Fibroblast of skin of right quadriceps (primary cell): ENCODE data around the gene S1PR3.

ENCODE experiments used
- DNase-seq: peaks from one replicate; pipeline ENCODE4 v3.0.0-alpha.2; 2013

Gene S1PR3

DNA sequence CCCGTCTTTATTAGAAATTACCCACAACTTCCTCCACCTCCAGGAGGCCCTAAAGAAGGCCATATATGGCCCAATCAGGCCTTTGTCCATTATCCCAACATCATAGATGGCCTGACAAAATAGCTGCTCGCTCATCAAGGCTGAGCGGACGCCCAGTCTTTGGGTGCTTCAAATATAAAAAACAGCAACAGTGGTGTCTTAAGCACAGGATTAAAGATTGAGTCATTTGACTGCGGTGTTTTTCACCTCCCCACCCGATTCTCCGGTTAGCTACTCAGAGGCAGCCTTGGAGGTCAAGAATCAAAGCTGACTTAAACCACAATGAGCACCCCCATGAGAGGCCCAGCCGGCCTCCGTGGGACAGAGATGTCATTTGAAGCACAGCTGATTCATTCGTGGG lies 18.8 kb downstream of the S1PR3 start:
- DNase-seq = no peak

DNA sequence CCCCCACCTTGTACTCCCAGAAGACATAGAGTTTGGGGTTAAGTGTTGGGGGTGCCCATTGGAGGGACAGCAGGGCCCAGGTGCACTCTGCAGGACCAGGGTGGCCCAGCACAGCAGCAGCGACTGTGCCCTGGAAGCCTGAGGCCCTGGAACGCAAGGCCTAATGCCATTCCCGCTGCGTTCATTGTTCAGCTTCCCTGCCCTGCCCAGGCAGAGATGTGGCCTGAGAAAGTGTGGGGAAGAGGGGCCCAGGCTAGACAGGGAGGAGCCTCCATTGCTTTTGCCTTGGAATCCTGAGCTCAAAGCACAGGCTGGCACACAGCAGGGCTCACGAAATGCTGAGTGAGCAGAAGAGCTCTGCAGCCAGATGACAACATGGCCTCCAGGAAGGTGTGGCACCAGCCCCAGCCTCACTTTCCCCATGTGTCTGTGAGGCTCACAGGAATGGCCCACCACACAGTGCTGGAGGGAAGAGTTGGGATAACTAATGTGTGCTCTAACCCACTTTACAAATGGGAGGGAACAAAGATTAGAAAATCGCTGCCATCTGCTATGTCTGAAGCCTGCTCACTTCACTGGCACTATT lies 19.4 kb downstream of the S1PR3 start:
- no peak for DNase-seq

DNA sequence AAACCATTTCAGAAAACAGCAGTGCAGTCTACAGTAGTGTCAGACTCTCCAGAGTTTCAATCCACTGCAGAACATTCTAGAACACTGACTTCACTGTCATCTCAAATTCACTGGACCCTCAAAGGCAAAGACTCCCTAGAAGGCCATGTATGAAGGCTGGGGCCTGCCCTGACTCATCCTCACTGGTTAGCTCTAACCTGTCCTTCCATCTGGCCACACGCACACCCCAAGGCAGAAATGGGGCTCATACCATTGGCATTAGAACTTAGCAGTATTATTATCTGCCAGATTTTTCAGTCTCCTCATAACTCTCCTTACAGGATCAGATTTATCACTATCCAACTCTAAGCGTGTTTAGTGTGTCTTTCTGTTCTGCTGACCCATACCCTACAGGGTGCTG lies 20.4 kb downstream of the S1PR3 start:
- DNase-seq = no peak

DNA sequence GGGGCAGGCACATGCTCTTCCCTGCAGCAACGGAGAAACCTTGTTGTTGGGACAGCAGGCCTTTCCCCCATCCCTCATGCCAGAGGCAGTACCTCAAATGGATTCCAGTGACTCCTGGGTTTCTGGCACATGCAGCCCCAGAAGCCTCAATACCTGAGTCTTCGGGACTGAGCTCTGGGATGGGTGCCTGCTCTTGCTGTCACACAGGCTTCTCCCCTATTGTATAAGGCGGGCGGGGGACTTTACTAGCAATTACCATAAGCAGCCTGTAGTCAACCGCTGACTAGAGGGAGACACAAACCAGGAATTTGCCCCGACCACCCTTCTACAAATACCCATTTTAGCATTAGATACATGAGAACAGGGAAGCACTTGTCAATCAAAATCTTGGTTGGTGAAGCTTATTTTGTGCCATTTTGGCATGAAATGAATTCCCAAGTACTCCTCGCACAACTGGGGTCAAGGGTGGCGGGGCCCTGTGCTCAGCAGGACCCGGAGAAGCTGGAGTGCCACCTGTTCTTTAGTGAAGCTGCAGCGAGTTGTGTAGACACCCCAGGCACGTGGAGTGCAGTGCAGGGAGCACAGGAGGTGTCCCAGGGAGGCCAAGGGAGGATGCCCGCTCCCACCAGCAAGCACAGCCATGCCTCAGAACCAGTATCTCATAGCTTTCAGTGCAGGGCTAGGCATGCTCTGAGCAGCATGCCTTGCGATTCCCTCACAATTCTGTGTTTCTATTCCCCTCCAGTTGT lies 21.2 kb downstream of the S1PR3 start:
- DNase-seq = no peak

DNA sequence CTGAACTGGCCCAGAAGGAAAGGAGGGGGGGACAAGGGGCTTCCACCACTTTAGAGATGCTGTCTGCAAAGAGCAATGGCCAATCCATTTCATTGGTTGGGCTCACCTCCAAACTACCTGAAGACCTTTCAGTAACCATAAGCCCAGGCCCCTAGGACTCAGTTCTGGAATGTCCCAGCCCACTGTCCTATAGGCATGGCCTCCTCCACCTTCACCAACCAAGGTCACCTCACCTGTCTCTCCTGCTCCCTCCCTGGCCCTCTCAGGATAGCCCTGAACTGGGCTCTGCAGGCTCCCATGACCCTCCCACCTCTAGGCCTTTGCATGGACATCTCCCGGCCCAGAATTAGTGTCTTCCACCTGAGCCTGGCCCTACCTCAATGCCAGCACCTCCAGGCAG lies 22.4 kb downstream of the S1PR3 start:
- no peak for DNase-seq

DNA sequence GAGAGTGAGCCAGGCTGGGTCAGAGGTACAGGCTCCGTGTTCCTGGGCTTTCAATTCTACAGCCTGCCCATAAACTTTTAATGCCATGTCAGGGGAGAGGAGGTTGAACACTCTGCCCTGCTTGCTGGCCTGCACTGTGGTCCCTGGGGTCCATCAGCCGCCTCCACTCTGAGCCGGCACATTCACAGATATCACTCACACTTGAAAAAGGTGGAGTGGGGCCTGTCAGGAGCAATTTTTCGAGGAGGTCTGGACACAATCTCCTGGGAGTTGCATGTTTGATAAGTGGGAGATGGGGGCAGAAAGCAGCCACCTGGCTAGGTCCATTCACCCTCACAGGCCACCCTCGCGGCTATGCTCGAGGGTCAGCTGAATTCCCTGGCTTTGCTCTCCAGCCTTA lies 22.9 kb downstream of the S1PR3 start:
- DNase-seq = no peak

DNA sequence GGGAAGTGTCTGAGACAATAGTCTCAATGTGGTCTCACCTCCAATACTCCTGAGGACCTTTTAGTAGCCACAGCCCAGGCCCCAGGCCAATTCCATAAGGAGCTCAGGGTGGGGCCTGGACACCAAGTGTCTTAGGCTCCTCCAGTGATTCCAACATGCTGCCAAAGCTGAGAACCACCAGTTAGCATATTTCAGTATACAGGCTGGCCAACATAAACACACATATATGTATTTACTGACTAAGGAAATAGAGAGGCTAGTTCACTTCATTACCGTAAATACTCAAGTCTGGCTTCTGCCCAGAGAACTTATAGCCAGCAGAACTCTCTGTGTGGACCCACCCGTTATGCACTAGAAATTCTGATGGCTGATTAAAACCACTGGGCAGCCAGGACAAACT lies 24.1 kb downstream of the S1PR3 start:
- DNase-seq = no peak

DNA sequence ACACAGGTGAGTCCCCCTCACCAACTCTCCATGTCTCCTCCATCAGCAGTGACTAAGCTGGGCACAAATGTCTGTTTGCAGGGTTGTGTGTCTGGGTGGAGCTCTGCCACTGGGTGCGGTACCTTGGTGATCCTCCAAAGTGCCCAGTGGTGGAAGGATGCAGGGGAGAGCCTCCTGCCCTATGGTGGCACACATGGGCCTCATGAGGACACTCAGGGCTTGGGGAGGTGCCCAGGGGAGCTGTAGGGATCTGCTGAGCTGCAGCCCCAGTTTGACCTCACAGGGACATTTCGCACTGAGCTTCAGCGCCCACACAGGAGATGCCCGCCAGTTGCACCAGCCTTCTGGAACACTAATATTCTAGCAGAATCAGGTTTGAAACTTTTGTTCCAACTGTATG lies 29.5 kb downstream of the S1PR3 start:
- no peak for DNase-seq

DNA sequence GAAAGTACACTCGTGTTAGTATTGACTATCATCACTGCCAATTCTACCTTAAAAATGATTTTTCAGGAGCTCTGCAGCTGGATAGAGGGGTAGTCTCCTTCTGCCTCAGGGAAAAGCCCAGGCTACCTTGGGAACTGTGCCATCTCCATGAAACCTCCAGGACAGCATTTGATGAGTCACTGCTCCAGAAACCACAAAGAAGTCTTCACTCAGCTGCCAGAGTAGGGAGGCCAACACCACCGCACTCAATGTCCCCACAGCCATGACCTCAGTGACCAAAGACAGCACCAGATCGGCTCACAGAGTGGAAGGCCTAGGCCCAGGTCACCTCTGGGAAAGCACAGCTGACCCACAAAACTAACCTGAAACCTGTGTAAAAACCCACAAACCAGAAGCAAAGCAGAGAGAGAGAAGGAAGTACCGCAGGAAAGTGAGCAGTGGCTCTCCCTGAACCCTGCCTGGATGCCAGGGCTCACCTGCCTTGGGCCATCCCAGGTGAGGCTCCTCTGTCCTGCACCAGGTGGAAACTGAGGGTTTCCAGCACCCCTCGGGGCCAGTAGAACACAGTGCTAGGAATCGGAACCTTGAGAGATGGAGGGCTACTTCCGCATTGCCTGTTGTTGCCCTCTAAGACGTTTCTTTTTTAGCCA lies 30.0 kb downstream of the S1PR3 start:
- DNase-seq = peak; percentile 85

DNA sequence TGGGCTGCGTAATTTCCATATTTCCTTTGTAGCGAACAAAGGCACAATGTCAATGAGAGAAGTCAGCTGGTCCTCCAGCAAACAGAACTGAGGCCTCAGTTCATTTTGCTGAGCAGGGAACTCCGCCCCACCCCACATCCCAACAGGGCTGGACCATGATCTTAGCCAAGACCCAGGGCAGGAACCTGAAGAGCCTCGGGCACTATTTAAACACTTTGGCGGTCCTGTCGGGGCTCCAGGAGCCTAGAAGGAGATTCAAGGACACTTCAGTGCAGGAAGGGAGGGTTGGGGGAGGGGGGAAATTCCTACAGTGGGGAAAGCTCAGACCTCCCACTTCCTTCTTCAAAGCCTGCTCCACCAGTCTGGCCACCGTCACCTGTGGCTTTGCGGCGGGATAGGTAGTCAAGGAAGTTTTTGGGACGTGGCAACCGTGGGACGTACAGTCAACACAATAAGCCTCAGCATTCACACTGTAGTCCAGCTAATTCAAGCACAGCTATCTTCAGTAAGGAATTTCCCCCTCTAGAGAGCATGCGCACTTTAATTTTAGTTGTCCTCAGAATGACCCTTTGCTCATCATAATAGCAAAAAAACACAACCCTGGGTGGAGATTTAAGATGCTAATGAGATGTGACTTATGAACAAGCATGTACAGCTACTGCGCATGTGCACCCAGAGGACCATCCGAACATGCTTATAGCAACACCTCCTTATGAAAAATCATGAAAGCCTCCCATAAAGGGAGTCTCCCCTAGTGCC lies 30.9 kb downstream of the S1PR3 start:
- DNase-seq = peak; percentile 32

DNA sequence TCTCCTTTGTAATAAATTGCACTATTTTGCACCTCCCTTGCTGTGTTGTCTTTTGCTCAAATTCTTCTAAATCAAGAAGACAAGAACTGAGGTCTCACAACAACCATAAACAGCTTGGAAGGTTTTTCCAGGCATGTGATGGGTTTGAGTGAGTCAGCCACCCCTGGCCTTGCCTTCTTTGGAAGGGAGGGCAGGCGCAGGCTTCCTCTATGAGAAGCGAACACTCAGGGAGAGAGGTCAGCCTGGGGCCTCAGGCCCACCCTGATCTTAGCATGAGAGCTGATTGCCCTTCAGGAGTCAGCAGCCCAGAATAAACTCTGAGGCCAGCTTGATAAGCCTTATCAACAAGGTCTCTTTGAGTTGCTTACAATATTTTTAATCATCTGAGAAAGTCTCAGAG lies 31.6 kb downstream of the S1PR3 start:
- peak; percentile 58 for DNase-seq

DNA sequence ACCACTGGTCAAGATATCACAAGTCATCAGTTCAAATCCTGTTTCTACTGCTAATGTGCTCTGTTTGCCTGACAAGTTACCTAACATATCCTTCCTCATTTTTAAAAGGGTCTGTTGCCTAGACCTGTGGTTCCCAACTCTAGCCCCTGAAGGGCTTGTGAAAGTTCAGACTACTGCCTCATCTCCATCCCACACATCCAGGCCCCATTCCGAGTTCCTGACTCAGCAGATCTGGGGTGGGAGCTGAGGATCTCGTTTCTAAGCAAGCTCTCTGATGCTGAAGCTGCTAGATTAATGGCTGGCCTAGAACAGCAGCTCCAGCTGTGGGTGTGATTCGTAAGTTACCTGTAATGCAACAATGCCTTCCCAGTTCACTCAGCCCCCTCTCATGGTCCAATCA lies 32.5 kb downstream of the S1PR3 start:
- peak; percentile 21 for DNase-seq

DNA sequence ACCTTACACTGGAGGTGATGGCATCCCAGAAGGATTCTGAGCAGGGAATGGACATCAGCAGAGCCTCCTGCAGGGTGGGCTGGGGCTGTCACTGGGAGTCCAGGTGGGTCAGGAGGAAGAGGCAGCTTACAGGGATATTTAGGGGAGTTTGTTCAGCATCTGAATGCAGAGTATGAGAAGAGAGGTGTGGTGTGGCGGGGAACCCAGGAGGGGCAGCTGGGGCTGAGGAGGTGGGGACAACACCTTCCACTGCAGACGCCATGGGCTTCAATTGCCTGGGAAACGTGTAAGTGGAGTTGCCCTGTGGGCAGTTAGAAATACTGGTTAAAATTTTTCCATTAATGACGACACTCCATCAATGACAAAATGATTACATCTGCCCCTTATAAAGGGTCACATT lies 33.5 kb downstream of the S1PR3 start:
- no peak for DNase-seq

DNA sequence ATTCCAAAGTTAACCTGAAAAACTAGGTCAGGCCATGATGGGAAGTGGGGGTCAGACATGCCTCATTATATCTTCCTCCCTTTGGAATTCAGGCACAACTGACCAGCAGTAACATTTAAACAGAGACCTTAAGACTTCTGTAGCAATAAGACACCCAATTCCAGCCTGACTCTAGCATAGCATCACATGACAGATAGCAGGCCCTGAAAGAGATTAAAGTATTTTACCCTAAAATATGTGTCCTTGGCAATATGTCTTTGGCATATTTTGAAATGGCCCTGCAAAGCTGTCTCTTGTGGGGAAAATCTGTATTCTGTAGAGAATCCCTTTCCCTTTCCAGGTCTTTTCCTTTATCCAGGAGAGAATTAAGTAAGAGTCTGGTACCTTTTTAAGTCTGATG lies 34.3 kb downstream of the S1PR3 start:
- DNase-seq = no peak

DNA sequence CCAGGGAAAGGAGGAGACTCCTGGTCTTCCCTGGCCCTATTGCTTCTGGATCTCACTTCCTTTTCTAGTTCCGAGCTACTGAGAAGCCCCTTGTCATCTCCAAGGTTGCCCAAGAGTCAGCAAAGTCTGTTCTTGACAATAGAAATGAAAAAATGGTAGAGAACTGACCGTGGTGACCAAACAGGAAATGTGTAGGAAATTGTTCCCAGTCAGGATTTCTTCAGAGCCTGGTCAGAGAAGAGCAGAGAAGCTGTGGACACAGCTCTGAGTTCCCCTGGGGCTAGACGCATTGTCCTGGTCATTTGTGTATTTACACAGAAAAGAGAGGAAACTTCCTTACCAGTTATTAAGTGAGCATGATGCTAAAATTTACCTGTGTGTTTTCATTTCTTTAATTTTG lies 35.6 kb downstream of the S1PR3 start:
- no peak for DNase-seq

DNA sequence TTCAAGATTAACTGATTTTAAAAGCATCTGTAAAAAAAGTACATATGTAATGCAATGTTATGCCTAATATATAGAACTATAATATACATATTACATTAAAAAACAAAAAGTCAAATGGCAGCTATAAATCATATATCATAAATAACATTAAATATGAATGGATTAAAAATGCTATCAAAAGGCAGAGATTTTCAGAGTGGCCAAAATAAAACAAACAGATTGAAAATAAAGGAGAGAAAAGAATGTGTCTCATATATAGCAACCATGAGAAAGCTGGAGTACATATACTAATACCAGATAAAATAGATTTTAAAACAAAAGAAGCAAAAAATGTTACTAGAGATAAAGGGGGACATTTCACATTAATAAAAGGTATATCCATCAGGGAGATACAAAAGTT lies 38.5 kb downstream of the S1PR3 start:
- DNase-seq = no peak

DNA sequence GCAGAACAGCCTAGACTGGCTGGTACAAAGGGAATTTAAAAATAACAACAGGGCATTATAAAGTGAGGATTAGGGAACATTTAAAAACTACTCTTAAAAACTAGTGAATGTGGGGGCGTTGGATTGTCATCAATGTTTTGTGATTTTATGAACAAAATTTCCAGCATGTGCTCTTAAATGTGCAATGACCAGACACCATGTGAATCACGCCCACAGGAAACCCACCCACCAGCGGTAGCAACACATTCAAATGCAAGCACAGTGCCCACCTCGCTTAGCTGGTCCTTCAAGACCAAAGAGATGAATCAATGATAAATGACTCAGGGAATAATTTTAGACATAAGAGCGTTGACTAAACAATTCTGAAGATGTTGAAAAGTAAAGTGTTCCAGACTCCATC lies 40.9 kb downstream of the S1PR3 start:
- no peak for DNase-seq

DNA sequence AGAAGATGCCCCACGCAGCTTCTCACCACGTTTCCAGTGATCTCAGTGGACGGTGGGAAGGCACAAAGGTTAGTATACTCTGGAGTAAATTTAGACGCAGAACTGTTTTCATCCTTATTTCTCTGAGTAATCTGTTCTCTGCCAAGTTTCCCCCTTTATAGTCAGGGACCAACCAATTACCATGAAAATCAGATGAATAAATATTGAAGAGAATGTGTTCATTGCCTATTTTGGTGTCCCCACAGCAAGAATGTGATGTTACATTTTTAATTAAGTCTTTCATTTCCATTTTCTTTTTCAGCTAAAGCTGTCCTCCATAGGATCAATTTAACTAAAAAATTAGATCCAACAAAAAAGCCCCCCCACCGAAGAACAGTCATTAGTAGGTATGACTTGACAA lies 41.4 kb downstream of the S1PR3 start:
- DNase-seq = no peak

DNA sequence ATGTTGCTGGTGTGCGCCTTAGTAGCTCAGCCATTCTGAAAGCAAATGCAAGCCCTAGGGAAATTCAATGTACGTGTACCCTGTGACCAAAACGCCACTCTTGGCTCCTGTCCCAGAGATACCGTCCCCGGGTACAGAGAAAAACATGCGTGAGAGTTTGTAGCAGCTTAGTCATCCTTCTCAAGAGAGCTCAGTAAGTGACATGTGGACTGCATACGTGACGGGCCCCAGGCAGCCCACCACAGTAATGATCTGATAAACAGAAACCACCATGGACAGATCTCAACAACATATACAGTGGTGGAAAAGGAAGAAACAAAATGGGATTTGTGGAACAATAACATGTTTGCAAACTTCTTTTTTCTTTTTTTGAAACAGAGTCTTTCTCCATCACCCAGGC lies 45.1 kb downstream of the S1PR3 start:
- DNase-seq = peak; percentile 66

DNA sequence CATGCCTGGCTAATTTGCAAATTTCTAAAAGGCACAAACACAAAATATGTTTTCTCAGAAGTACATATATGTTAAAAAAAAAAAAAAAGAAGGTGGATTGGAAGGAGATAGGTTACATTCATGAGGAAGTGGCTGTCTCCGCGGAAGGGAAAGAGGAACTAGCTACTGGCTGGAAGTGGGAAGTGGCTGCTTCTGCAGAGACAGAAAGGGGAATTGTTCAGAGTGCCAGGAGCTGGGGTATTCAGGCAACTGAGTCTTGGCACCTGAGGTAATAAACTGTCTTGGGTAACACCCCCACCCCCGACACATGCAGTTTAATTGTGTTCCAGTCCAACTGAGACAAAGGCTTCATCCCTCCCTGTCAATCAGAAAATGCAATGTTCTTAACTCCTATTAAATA lies 45.6 kb downstream of the S1PR3 start:
- DNase-seq = no peak

DNA sequence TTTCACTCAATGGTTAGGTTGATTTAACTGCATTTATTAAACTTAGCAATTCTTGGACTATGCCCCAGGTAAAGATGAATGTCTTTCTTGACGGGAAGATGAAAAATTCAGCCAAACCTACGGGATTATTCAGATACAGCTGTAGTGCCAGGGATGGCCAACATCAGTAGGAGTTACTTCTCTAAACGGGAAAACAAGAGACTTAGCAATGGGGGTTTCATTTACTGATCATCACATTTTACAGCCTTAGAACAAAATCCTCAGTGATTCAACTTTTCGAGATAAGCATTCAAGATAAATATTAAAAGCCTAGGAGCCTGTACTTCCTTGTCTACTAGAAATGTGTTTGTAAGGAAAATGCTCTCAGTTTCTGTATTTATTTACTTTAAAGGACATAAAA lies 46.1 kb downstream of the S1PR3 start:
- no peak for DNase-seq

DNA sequence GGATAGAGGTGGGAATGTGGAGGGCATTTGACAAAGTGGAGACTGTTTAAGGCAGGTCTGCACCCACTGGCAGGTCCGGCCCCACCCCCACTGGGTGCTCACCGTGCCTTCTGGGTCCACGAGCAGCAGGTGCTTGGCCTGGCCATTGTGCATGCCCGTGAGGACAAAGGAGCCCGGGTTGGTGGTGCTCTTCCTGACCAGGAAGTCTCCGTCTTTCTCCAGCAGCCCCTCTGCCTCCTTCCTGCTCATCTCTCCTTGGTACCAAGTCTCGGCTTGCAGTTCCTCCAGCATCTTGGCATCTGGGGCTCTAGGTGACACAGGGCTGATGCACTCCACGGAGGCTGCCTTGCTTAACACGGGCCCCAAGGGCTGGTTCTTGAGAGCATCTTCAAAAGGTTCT lies 46.6 kb downstream of the S1PR3 start:
- DNase-seq = no peak

DNA sequence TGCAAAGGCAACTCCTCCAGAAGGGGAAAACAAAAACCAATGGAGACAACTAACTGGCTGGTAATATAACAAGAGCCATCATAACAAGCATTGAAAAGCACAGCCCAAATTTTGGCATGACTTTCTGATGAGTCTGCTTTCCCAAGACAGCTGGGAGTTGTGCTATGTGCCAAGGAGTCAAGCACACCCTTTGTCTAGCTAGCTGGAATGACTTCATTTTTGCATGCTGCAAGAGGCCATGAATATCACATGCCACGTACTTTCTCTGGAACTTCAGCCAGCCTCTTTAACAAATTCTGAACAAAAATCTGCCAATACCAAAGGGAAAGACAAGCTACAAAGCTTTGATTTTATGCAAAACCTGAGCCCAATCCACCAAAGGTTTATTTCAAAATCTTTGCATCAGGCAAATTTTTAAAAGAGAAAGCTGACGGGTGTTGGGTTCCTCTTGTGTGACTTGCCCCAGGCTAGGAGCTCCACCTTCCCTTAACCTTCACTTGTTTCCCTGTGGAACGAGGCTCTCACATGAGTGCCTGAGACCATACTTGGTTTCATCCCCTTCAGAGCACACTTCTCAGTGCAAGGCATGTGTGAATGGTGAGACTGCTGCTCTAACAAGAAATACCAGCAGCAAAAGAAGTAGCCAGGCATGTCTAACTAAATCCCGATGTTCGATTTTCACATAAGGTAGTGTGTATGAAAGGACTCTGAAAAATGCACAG lies 47.3 kb downstream of the S1PR3 start:
- DNase-seq = peak; percentile 87
